WTC11 (cell line): ENCODE measurements around the gene LY6G6C. TPM values are rescaled to one million over a fixed set of nuclear protein-coding genes. Genes with fewer than 3 reads are reported as not detected.

Experiments
- ATF2 ChIP-seq: sonication (generic); formaldehyde crosslinking; IDR thresholded peaks from 2 replicates; pipeline ENCODE4 v1.8.1; 2022; ENCODE audit warnings: low read depth, missing genetic modification reagents, borderline replicate concordance
- CREM ChIP-seq: sonication (generic); formaldehyde crosslinking; IDR thresholded peaks from 2 replicates; pipeline ENCODE4 v1.8.1; 2022; ENCODE audit warnings: mild to moderate bottlenecking, missing genetic modification reagents, moderate library complexity
- E2F4 ChIP-seq: sonication (generic); formaldehyde crosslinking; IDR thresholded peaks from 2 replicates; pipeline ENCODE4 v1.8.1; 2022; ENCODE audit warnings: low read depth, mild to moderate bottlenecking, moderate library complexity, missing genetic modification reagents, borderline replicate concordance
- EMX1 ChIP-seq: fragments of 250-450 bp; sonication (Bioruptor Pico); IDR thresholded peaks from 2 replicates; pipeline ENCODE4 v1.8.0; 2021; ENCODE audit warnings: mild to moderate bottlenecking
- ERG ChIP-seq: fragments of 250-450 bp; sonication (Bioruptor Pico); IDR thresholded peaks from 2 replicates; pipeline ENCODE4 v1.8.0; 2021; ENCODE audit warnings: mild to moderate bottlenecking
- FOXP4 ChIP-seq: sonication (generic); formaldehyde crosslinking; IDR thresholded peaks from 2 replicates; pipeline ENCODE4 v1.8.0; 2022; ENCODE audit warnings: mild to moderate bottlenecking, missing genetic modification reagents
- HMGXB4 ChIP-seq: sonication (generic); formaldehyde crosslinking; IDR thresholded peaks from 2 replicates; pipeline ENCODE4 v1.8.1; 2023; ENCODE audit warnings: mild to moderate bottlenecking, moderate library complexity, missing genetic modification reagents
- IRF1 ChIP-seq: sonication (generic); formaldehyde crosslinking; IDR thresholded peaks from 2 replicates; pipeline ENCODE4 v1.8.0; 2023; ENCODE audit warnings: missing genetic modification reagents
- JUN ChIP-seq: sonication (generic); formaldehyde crosslinking; IDR thresholded peaks from 2 replicates; pipeline ENCODE4 v1.8.0; 2023; ENCODE audit warnings: mild to moderate bottlenecking, missing genetic modification reagents
- MLX ChIP-seq: sonication (generic); formaldehyde crosslinking; IDR thresholded peaks from 2 replicates; pipeline ENCODE4 v1.8.1; 2023; ENCODE audit warnings: mild to moderate bottlenecking, missing genetic modification reagents, moderate library complexity
- RELA ChIP-seq: sonication (generic); formaldehyde crosslinking; IDR thresholded peaks from 2 replicates; pipeline ENCODE4 v1.8.1; 2022; ENCODE audit warnings: missing genetic modification reagents, mild to moderate bottlenecking, borderline replicate concordance
- STAT6 ChIP-seq: sonication (generic); formaldehyde crosslinking; conservative IDR thresholded peaks from 2 replicates; pipeline ENCODE4 v1.8.1; 2023; ENCODE audit warnings: mild to moderate bottlenecking, low read depth, missing genetic modification reagents, moderate library complexity
- ZBTB21 ChIP-seq: sonication (generic); formaldehyde crosslinking; IDR thresholded peaks from 2 replicates; pipeline ENCODE4 v1.8.1; 2023; ENCODE audit warnings: mild to moderate bottlenecking, missing genetic modification reagents, borderline replicate concordance
- ZNF138 ChIP-seq: sonication (generic); formaldehyde crosslinking; conservative IDR thresholded peaks from 2 replicates; pipeline ENCODE4 v1.8.1; 2022; ENCODE audit warnings: mild to moderate bottlenecking, moderate library complexity, missing genetic modification reagents
- ZNF219 ChIP-seq: sonication (generic); formaldehyde crosslinking; IDR thresholded peaks from 2 replicates; pipeline ENCODE4 v1.8.0; 2023; ENCODE audit warnings: missing genetic modification reagents, mild to moderate bottlenecking, borderline replicate concordance
- ZNF416 ChIP-seq: fragments of 250-450 bp; sonication (Bioruptor Pico); IDR thresholded peaks from 2 replicates; pipeline ENCODE4 v1.9.0; 2021; ENCODE audit warnings: mild to moderate bottlenecking, inconsistent platforms
- ZNF425 ChIP-seq: fragments of 250-450 bp; sonication (Bioruptor Pico); conservative IDR thresholded peaks from 2 replicates; pipeline ENCODE4 v1.9.0; 2021; ENCODE audit warnings: mild to moderate bottlenecking
- ZSCAN18 ChIP-seq: fragments of 250-450 bp; sonication (Bioruptor Pico); IDR thresholded peaks from 2 replicates; pipeline ENCODE4 v2.1.2; 2022; ENCODE audit warnings: mild to moderate bottlenecking, moderate library complexity
- total RNA-seq: library from RNA; stranded (reverse); gene quantifications from 3 replicates; pipeline ENCODE4 v1.2.3, GENCODE V29; 2021

LY6G6C gene
- total RNA-seq, 1 experiment from 2014 or later, result 0.35 TPM

GRCh38 chr6:31739639-31740396, 18.3 kb upstream of the LY6G6C start, which contains the start of gene MSH5 (continued):
- TF ChIP-seq ATF2 (CRISPR knock-in tag) (peak; percentile 87; the same call in 1 of the 2 replicates), ERG (no peak), ZBTB21 (CRISPR knock-in tag) (no peak), EMX1 (CRISPR knock-in tag) (no peak), STAT6 (CRISPR knock-in tag) (no peak), E2F4 (CRISPR knock-in tag) (peak; percentile 96), FOXP4 (CRISPR knock-in tag) (peak; percentile 97), ZNF138 (no peak), ZNF219 (CRISPR knock-in tag) (peak; percentile 80; the same call in 1 of the 2 replicates), ZNF425 (CRISPR knock-in tag) (no peak), ZSCAN18 (no peak), HMGXB4 (peak; percentile 73; the same call in 1 of the 2 replicates), RELA (peak; percentile 68; the same call in 1 of the 2 replicates), CREM (CRISPR knock-in tag) (peak; percentile 87), JUN (CRISPR knock-in tag) (peak; percentile 97), MLX (no peak), IRF1 (CRISPR knock-in tag) (peak; percentile 88; the same call in 1 of the 2 replicates), ZNF416 (CRISPR knock-in tag) (no peak)
